H9 (cell line): ENCODE data around the gene CLEC3B. TPM values are rescaled to one million over a fixed set of nuclear protein-coding genes. Genes with fewer than 3 reads are reported as not detected.

Experiments
- DNase-seq: peaks from one replicate; pipeline ENCODE4 v3.0.0-alpha.2; 2017
- H2AFZ ChIP-seq: one replicate; pipeline ENCODE4 v1.6.1; 2013; ENCODE audit warnings: mild to moderate bottlenecking, low read length, control low read depth, moderate library complexity
- H2AK5ac ChIP-seq: 2 replicates; pipeline ENCODE4 v1.6.1; 2013; ENCODE audit warnings: low read length, control low read depth, mixed read lengths; ENCODE audit not compliant: insufficient read length
- H2BK120ac ChIP-seq: one replicate; pipeline ENCODE4 v1.6.1; 2013; ENCODE audit warnings: low read depth, mild to moderate bottlenecking, low read length, control low read depth, inconsistent platforms; ENCODE audit not compliant: poor library complexity, severe bottlenecking
- H2BK12ac ChIP-seq: 2 replicates; pipeline ENCODE4 v1.6.1; 2013; ENCODE audit warnings: low read length, control low read depth, mixed read lengths, low read depth; ENCODE audit not compliant: insufficient read length
- H2BK15ac ChIP-seq: 2 replicates; pipeline ENCODE4 v1.6.1; 2013; ENCODE audit warnings: low read depth, low read length, control low read depth
- H2BK20ac ChIP-seq: one replicate; pipeline ENCODE4 v1.6.1; 2013; ENCODE audit warnings: low read depth, mild to moderate bottlenecking, low read length, control low read depth, inconsistent platforms; ENCODE audit not compliant: poor library complexity, severe bottlenecking
- H2BK5ac ChIP-seq: 2 replicates; pipeline ENCODE4 v1.6.1; 2013; ENCODE audit warnings: low read length, control low read depth, mixed read lengths; ENCODE audit not compliant: insufficient read length
- H3K14ac ChIP-seq: 2 replicates; pipeline ENCODE4 v1.6.1; 2013; ENCODE audit warnings: low read length, control low read depth; ENCODE audit not compliant: insufficient read depth
- H3K18ac ChIP-seq: 2 replicates; pipeline ENCODE4 v1.6.1; 2013; ENCODE audit warnings: low read depth, mild to moderate bottlenecking, mixed read lengths, low read length, control low read depth; ENCODE audit not compliant: insufficient read length
- H3K23ac ChIP-seq: 2 replicates; pipeline ENCODE4 v1.6.1; 2013; ENCODE audit warnings: low read length, control low read depth, mixed read lengths, low read depth; ENCODE audit not compliant: insufficient read length
- H3K23me2 ChIP-seq: 2 replicates; pipeline ENCODE4 v1.6.1; 2013; ENCODE audit warnings: low read depth, mild to moderate bottlenecking, mixed read lengths, low read length, control low read depth; ENCODE audit not compliant: insufficient read length, poor library complexity, severe bottlenecking
- H3K27ac ChIP-seq: 2 replicates; pipeline ENCODE4 v1.5.1; 2013; ENCODE audit warnings: low read length, control low read depth, mixed read lengths, low read depth; ENCODE audit not compliant: insufficient read length
- H3K27me3 ChIP-seq: 2 replicates; pipeline ENCODE4 v1.6.1; 2013; ENCODE audit warnings: low read length, control low read depth, inconsistent platforms; ENCODE audit not compliant: insufficient read depth
- H3K4ac ChIP-seq: 2 replicates; pipeline ENCODE4 v1.6.1; 2013; ENCODE audit warnings: low read depth, mild to moderate bottlenecking, control low read depth, inconsistent platforms, low read length, moderate library complexity
- H3K4me1 ChIP-seq: 2 replicates; pipeline ENCODE4 v1.6.1; 2013; ENCODE audit warnings: low read length, control low read depth, inconsistent platforms; ENCODE audit not compliant: insufficient read depth
- H3K4me2 ChIP-seq: 2 replicates; pipeline ENCODE4 v1.6.1; 2013; ENCODE audit warnings: low read length, control low read depth, mixed read lengths; ENCODE audit not compliant: insufficient read length, insufficient read depth
- H3K56ac ChIP-seq: 2 replicates; pipeline ENCODE4 v1.6.1; 2013; ENCODE audit warnings: low read depth, mild to moderate bottlenecking, mixed read lengths, low read length, control low read depth; ENCODE audit not compliant: insufficient read length
- H3K79me1 ChIP-seq: 2 replicates; pipeline ENCODE4 v1.6.1; 2013; ENCODE audit warnings: low read depth, mild to moderate bottlenecking, moderate library complexity, low read length, control low read depth, inconsistent platforms; ENCODE audit not compliant: insufficient read depth, poor library complexity, severe bottlenecking
- H3K79me2 ChIP-seq: 2 replicates; pipeline ENCODE4 v1.6.1; 2013; ENCODE audit warnings: low read length, control low read depth, inconsistent platforms; ENCODE audit not compliant: insufficient read depth
- H3K9ac ChIP-seq: 2 replicates; pipeline ENCODE4 v1.6.1; 2013; ENCODE audit warnings: low read length, control low read depth, mixed read lengths; ENCODE audit not compliant: insufficient read length; ENCODE audit errors: extremely low read depth
- H3K9me3 ChIP-seq: one replicate; pipeline ENCODE4 v1.6.1; 2013; ENCODE audit warnings: low read depth, low read length, inconsistent platforms; ENCODE audit not compliant: control insufficient read depth
- H3T11ph ChIP-seq: one replicate; pipeline ENCODE4 v1.6.1; 2013; ENCODE audit warnings: mild to moderate bottlenecking, low read length, control low read depth, inconsistent platforms
- H4K20me1 ChIP-seq: one replicate; pipeline ENCODE4 v1.6.1; 2013; ENCODE audit not compliant: control insufficient read depth, insufficient read length, insufficient read depth
- H4K5ac ChIP-seq: 2 replicates; pipeline ENCODE4 v1.6.1; 2013; ENCODE audit warnings: low read depth, mild to moderate bottlenecking, mixed read lengths, low read length, control low read depth; ENCODE audit not compliant: insufficient read length
- H4K8ac ChIP-seq: replicated peaks from 2 replicates; pipeline ENCODE4 v1.6.1; 2013; ENCODE audit warnings: low read length, control low read depth, mixed read lengths, low read depth; ENCODE audit not compliant: insufficient read length
- H4K91ac ChIP-seq: 2 replicates; pipeline ENCODE4 v1.6.1; 2013; ENCODE audit warnings: low read depth, mild to moderate bottlenecking, moderate library complexity, mixed read lengths, low read length, control low read depth; ENCODE audit not compliant: insufficient read length
- H3K27ac Mint-ChIP-seq, 3 experiments: 2 replicates in 2 of 3; 3 replicates in 1 of 3; pipeline ENCODE4 v1.8.0; 2020 to 2021; ENCODE audit warnings: mixed read lengths in 3 of 3, mild to moderate bottlenecking in 1 of 3, moderate library complexity in 1 of 3
- H3K27me3 Mint-ChIP-seq: 2 replicates; pipeline ENCODE4 v1.8.0; 2021; ENCODE audit warnings: low read depth, mild to moderate bottlenecking, moderate library complexity, mixed read lengths
- H3K36me3 Mint-ChIP-seq, 3 experiments: 2 replicates in 2 of 3; 3 replicates in 1 of 3; pipeline ENCODE4 v1.8.0; 2020 to 2021; ENCODE audit warnings: low read depth in 3 of 3, mixed read lengths in 3 of 3; ENCODE audit not compliant: insufficient read depth in 1 of 3
- H3K4me1 Mint-ChIP-seq, 2 experiments: 2 replicates each; pipeline ENCODE4 v1.8.0; 2020; ENCODE audit warnings: mixed read lengths in 2 of 2
- H3K4me3 Mint-ChIP-seq, 2 experiments: 2 replicates in 1 of 2; 3 replicates in 1 of 2; pipeline ENCODE4 v1.8.0; 2020 to 2021; ENCODE audit warnings: mild to moderate bottlenecking in 2 of 2, mixed read lengths in 2 of 2, moderate library complexity in 1 of 2
- H3K9me3 Mint-ChIP-seq, 2 experiments: 2 replicates in 1 of 2; 3 replicates in 1 of 2; pipeline ENCODE4 v1.8.0; 2020; ENCODE audit warnings: mild to moderate bottlenecking in 2 of 2, mixed read lengths in 2 of 2, moderate library complexity in 1 of 2
- WGBS: extraction: QIAGEN DNeasy Blood & Tissue Kit; methylation state at CpG from one replicate; pipeline ENCODE4 v1.1.7; 2013; ENCODE audit warnings: missing lambda C conversion rate, low lambda C conversion rate, mixed read lengths; ENCODE audit not compliant: insufficient read length; ENCODE audit errors: extremely low coverage; 5-methylcytosine and 5-hydroxymethylcytosine counted together
- total RNA-seq: library from RNA; stranded (reverse); gene quantifications from 2 replicates; pipeline ENCODE4 v1.2.1, GENCODE V29; 2021
- TF ChIP-seq, protein P1 (sequence below): fragments of 200-600 bp; sonication (generic); conservative IDR thresholded peaks from 3 replicates; pipeline ENCODE4 v1.8.0; 2021; ENCODE audit warnings: antibody characterized with exemption, mild to moderate bottlenecking

Gene CLEC3B
- total RNA-seq, 1 experiment from 2014 or later, result not detected

GRCh38 chr3:44996556-44996969 is 29.5 kb upstream of the CLEC3B start:
- H4K91ac ChIP-seq, result no peak overlapping the region
- H3K36me3 Mint-ChIP-seq, result peaks cover 38 to 81% (median 79%) of the 10 kb centered on the region in 3 experiments

More at GRCh38 chr3:44996556-44996969, 29.5 kb upstream of the CLEC3B start:
- no peak overlapping the region for H3K4me3 Mint-ChIP-seq
- Histone ChIP-seq H3K4me1 (peaks cover 9% of the 10 kb centered on the region), H3K79me2 (no peaks in the 10 kb centered on the region), H3K23me2 (no peaks in the 10 kb centered on the region), H3K14ac (no peak overlapping the region), H3K27me3 (no peaks in the 10 kb centered on the region), H3T11ph (no peak overlapping the region), H2BK5ac (no peak overlapping the region), H3K9ac (no peak overlapping the region), H3K9me3 (no peaks in the 10 kb centered on the region), H2BK12ac (no peak overlapping the region), H3K79me1 (no peaks in the 10 kb centered on the region), H2BK20ac (no peak overlapping the region), H3K27ac (no peak overlapping the region), H3K23ac (no peak overlapping the region), H3K4ac (no peak overlapping the region), H4K5ac (no peak overlapping the region), H4K20me1 (no peaks in the 10 kb centered on the region), H2AFZ (no peak overlapping the region), H3K56ac (no peak overlapping the region), H3K18ac (no peak overlapping the region), H2BK120ac (no peak overlapping the region), H2AK5ac (no peak overlapping the region), H2BK15ac (no peak overlapping the region), H4K8ac (no peak overlapping the region), H3K4me2 (no peak overlapping the region)
- TF ChIP-seq, protein P1, sequence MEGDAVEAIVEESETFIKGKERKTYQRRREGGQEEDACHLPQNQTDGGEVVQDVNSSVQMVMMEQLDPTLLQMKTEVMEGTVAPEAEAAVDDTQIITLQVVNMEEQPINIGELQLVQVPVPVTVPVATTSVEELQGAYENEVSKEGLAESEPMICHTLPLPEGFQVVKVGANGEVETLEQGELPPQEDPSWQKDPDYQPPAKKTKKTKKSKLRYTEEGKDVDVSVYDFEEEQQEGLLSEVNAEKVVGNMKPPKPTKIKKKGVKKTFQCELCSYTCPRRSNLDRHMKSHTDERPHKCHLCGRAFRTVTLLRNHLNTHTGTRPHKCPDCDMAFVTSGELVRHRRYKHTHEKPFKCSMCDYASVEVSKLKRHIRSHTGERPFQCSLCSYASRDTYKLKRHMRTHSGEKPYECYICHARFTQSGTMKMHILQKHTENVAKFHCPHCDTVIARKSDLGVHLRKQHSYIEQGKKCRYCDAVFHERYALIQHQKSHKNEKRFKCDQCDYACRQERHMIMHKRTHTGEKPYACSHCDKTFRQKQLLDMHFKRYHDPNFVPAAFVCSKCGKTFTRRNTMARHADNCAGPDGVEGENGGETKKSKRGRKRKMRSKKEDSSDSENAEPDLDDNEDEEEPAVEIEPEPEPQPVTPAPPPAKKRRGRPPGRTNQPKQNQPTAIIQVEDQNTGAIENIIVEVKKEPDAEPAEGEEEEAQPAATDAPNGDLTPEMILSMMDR, result no peak
- DNase-seq, result no peak
- peaks cover 21 to 24% of the 10 kb centered on the region in 2 experiments for H3K4me1 Mint-ChIP-seq
- H3K9me3 Mint-ChIP-seq, result no peaks in the 10 kb centered on the region
- no CpG with 5 or more reads among the region's 3 CpGs for WGBS
- H3K27me3 Mint-ChIP-seq, result no peaks in the 10 kb centered on the region
- H3K27ac Mint-ChIP-seq, result no peak overlapping the region
